ENCODE data around the gene SGCD. TPM values are rescaled to one million over a fixed set of nuclear protein-coding genes. Genes with fewer than 3 reads are reported as not detected.

The SGCD gene
- total RNA-seq, 1 experiment from 2014 or later, result not detected

DNA sequence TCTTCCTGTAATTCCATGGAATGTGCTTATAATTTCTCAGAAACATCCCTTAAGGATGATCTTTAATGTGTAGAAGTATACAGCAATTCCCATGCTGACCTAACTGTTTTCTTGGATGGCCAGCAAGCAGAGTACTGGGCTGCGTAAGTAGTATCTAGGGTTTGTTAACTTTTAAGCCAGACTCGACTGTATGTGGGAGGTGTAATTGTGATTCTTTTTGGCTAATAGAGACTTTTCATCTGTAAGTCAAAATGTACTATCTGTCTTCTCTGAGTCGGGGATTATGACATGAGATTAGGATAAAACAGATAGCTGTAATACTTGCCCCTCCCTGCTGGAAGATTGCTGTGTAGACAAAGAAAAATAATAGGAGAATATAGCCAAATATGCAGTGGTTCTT, 169.3 kb downstream of the SGCD start:
- Histone ChIP-seq H3K27me3 (replicated peaks) (no peaks in the 10 kb centered on the region), H3K27ac (no peak overlapping the region), H3K4me3 (no peak overlapping the region), H3K9me3 (replicated peaks) (peaks cover 2% of the 10 kb centered on the region; the same call in 1 of the 2 replicates), H3K4me1 (replicated peaks) (no peaks in the 10 kb centered on the region), H3K36me3 (no peaks in the 10 kb centered on the region)
- DNase-seq (ENCODE audit: low read depth in 1 of 2, low spot score in 2 of 2), result no peak

DNA sequence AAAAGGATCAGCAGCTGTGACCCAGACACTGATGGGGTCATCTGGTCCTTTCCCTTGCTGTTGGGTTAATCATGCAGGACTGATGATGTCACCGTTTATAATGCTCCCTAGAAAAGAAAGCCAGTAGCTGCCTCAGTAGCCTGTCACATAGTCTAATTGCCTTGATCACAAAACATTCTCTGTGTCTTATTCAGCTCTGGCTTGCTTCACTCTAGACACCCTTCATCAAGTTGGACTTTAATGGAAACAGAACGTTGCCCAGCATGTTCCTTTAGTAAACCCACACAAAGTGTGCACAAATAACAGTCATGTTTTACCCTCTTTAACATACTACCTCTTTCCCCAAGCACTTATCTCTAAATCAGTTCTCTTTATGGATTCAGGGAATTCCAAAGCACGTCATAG, 170.8 kb downstream of the SGCD start:
- no peaks in the 10 kb centered on the region for H3K4me1 ChIP-seq (replicated peaks)
- H3K9me3 ChIP-seq (replicated peaks), result peaks cover 2% of the 10 kb centered on the region; the same call in 1 of the 2 replicates
- no peaks in the 10 kb centered on the region for H3K27me3 ChIP-seq (replicated peaks)
- DNase-seq (ENCODE audit: low read depth in 1 of 2, low spot score in 2 of 2), result no peak
- no peaks in the 10 kb centered on the region for H3K36me3 ChIP-seq
- no peak overlapping the region for H3K27ac ChIP-seq
- H3K4me3 ChIP-seq, result no peak overlapping the region

GRCh38 chr5:156498226-156498980, 171.4 kb downstream of the SGCD start:
- Histone ChIP-seq H3K36me3 (no peaks in the 10 kb centered on the region), H3K27me3 (replicated peaks) (no peaks in the 10 kb centered on the region), H3K4me3 (no peak overlapping the region), H3K4me1 (replicated peaks) (no peaks in the 10 kb centered on the region), H3K27ac (no peak overlapping the region), H3K9me3 (replicated peaks) (peaks cover 2% of the 10 kb centered on the region; the same call in 1 of the 2 replicates)
- no peak for DNase-seq (ENCODE audit: low read depth in 1 of 2, low spot score in 2 of 2)

- H3K4me1 ChIP-seq (replicated peaks), result no peaks in the 10 kb centered on the region
- peaks cover 4% of the 10 kb centered on the region; the same call in 1 of the 2 replicates for H3K9me3 ChIP-seq (replicated peaks)
- no peaks in the 10 kb centered on the region for H3K36me3 ChIP-seq
- H3K27ac ChIP-seq, result no peak overlapping the region
- DNase-seq (ENCODE audit: low read depth in 1 of 2, low spot score in 2 of 2), result no peak
- no peak overlapping the region for H3K4me3 ChIP-seq
- no peaks in the 10 kb centered on the region for H3K27me3 ChIP-seq (replicated peaks)
Observed at GRCh38 chr5:156500755-156501154, 173.8 kb downstream of the SGCD start.

DNA sequence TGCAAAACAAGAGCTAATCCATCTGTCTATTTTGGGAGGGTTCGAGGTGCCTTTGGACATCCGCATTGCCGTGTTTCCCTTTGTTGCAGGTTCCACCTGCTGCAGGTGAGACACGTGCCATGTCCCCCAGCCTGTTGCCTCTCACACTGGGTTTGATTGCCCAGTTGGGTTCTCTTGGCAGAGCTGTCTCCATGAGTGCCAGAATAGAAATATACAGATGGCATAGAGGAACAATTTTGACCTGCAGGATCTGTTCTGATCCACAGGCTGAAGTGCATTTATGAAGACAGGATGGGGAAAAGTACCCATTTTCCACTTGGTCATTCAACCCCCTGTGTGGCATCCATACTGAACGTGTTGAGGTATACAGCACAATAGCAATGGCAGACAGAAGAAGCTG, 178.1 kb downstream of the SGCD start:
- Histone ChIP-seq H3K27ac (no peak overlapping the region), H3K4me1 (replicated peaks) (no peaks in the 10 kb centered on the region), H3K4me3 (no peak overlapping the region), H3K36me3 (no peaks in the 10 kb centered on the region), H3K9me3 (replicated peaks) (0 out of 2 replicates have a peak, but pooled peaks cover 2% of the 10 kb centered on the region), H3K27me3 (replicated peaks) (no peaks in the 10 kb centered on the region)
- DNase-seq (ENCODE audit: low read depth in 1 of 2, low spot score in 2 of 2), result no peak

DNA sequence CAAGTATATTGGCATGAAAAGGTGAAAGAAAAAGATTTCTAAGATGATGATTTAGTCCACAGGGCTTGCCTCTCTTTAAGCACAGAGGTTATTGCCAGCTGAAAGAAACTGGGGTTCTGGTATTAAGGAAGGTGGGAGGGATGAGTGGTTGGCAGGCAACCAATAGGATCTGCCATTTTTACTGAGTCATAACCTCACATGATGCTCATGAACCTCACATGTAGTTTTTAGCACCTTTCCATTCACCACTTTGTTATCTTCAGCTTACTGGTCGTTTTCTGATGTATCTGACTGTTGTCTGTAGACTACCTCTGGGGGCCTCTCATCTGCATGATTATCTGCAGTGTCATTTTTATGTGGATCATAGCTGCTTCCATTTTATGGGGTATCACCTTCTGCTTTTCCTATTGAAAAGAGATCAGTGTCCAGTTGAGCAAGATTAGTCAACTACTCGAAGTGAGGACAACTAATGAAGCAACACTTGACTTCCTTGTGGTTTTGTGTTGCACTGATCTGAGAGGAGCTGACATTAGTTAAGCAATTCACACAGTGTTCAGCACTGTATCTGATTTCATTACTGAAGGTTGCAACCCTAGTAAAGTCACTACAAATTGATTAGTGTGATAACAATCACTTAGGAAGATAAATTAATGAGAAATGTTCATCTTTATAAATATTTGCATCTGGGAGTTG, 186.3 kb downstream of the SGCD start:
- DNase-seq (ENCODE audit: low read depth in 1 of 2, low spot score in 2 of 2), result no peak
- H3K36me3 ChIP-seq, result no peaks in the 10 kb centered on the region
- no peak overlapping the region for H3K4me3 ChIP-seq
- H3K9me3 ChIP-seq (replicated peaks), result peaks cover 28% of the 10 kb centered on the region
- no peak overlapping the region for H3K27ac ChIP-seq
- H3K27me3 ChIP-seq (replicated peaks), result 0 out of 2 replicates have a peak, but pooled peaks cover 2% of the 10 kb centered on the region
- no peaks in the 10 kb centered on the region for H3K4me1 ChIP-seq (replicated peaks)

GRCh38 chr5:156515121-156515520, 188.2 kb downstream of the SGCD start:
- Histone ChIP-seq H3K27me3 (replicated peaks) (0 out of 2 replicates have a peak, but pooled peaks cover 2% of the 10 kb centered on the region), H3K27ac (no peak overlapping the region), H3K36me3 (no peaks in the 10 kb centered on the region), H3K9me3 (replicated peaks) (peaks cover 33% of the 10 kb centered on the region), H3K4me3 (no peak overlapping the region), H3K4me1 (replicated peaks) (no peaks in the 10 kb centered on the region)
- no peak for DNase-seq (ENCODE audit: low read depth in 1 of 2, low spot score in 2 of 2)

- DNase-seq (ENCODE audit: low read depth in 1 of 2, low spot score in 2 of 2), result no peak
Observed at GRCh38 chr5:156515803-156516360, 188.9 kb downstream of the SGCD start.

DNA sequence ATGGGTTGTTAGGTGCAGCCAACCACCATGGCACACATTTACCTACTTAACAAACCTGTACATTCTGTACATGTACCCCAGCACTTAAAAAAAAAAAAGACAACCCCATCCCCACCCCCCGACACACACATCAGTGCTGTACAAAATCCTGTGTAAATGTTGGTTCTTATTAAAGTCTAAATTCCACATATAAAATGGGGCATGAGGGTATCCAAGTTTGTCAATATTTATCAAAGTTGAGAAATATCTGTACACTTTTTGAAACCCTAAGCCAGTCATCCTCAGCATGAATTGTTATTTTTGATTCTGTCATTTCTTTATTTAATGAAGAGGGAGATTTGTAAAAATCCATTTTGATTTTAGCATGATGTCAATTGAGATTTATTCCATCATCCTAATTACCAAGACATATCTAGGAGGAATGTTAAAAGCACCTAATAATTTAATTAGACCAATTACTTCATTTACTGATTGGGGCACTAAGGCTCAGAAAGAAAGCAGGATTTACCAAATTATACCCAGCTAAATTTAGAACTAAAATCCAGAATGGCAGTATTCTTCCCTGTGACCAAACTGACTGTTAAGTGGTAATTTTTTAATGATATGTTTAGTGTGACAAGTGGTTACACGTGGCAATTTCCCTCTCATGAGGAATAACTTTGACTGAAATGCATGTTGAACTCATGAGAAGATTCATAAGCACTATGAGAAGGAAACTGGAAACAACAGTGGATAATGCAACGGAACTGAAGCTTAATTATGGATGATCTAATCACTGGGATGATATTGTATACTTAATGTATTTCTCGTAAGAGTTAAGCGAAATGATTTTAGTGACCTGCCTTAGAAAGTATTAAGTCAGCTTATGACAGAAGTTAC, 195.9 kb downstream of the SGCD start:
- Histone ChIP-seq H3K36me3 (no peaks in the 10 kb centered on the region), H3K27ac (no peak overlapping the region), H3K9me3 (replicated peaks) (peaks cover 10% of the 10 kb centered on the region), H3K27me3 (replicated peaks) (no peaks in the 10 kb centered on the region), H3K4me1 (replicated peaks) (no peaks in the 10 kb centered on the region), H3K4me3 (no peak overlapping the region)
- DNase-seq (ENCODE audit: low read depth in 1 of 2, low spot score in 2 of 2), result no peak

More at GRCh38 chr5:156515803-156516360, 188.9 kb downstream of the SGCD start:
- H3K27me3 ChIP-seq (replicated peaks), result 0 out of 2 replicates have a peak, but pooled peaks cover 2% of the 10 kb centered on the region
- H3K4me1 ChIP-seq (replicated peaks), result no peaks in the 10 kb centered on the region
- no peak overlapping the region for H3K4me3 ChIP-seq
- H3K9me3 ChIP-seq (replicated peaks), result peaks cover 38% of the 10 kb centered on the region
- H3K36me3 ChIP-seq, result no peaks in the 10 kb centered on the region
- H3K27ac ChIP-seq, result no peak overlapping the region

GRCh38 chr5:156523607-156524006, 196.6 kb downstream of the SGCD start:
- no peaks in the 10 kb centered on the region for H3K4me1 ChIP-seq (replicated peaks)
- no peak for DNase-seq (ENCODE audit: low read depth in 1 of 2, low spot score in 2 of 2)
- H3K27ac ChIP-seq, result no peak overlapping the region
- no peak overlapping the region for H3K4me3 ChIP-seq
- no peaks in the 10 kb centered on the region for H3K36me3 ChIP-seq
- no peaks in the 10 kb centered on the region for H3K27me3 ChIP-seq (replicated peaks)
- H3K9me3 ChIP-seq (replicated peaks), result peaks cover 12% of the 10 kb centered on the region

DNA sequence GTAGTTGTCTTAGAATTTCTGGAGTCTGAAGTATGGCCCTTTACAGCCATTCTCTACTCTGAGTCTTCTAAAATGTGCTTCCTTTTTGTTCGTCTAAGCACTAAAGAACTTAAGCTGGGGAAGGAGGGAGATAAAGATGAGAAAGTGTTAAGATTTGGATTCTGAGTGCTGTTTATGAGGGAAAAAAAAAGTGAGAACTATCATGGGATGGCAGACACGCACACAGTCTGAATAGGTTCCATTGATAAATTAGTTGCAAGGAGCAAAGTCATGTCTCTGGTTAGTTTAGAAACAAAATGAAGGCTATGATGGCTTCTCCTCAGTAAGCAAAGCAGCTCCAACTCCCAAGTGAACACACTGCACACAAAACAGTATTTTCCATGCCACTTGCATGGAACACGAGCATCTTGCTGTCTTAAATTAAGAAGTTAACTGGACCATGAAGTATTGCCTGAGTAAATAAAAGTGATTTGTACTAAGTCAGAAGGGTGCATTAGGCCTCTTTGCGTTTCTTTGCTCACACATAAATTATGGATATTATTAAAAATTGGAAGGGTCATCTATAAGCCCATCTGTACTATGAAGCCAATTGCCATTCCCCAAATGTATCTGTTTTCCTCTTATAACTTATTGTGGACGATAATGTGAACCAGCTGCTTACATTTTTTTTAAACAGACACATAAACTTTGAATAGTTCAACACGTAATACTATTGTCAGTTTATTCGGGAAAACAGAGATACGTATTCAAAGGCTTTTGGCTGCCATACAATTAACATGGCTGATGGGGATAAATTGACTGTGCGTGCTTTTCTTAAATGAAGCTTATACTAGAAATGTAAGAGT, 199.3 kb downstream of the SGCD start:
- Histone ChIP-seq H3K4me3 (no peak overlapping the region), H3K27ac (no peak overlapping the region), H3K36me3 (no peaks in the 10 kb centered on the region), H3K9me3 (replicated peaks) (peaks cover 6% of the 10 kb centered on the region; the same call in 1 of the 2 replicates), H3K4me1 (replicated peaks) (no peaks in the 10 kb centered on the region), H3K27me3 (replicated peaks) (no peaks in the 10 kb centered on the region)
- no peak for DNase-seq (ENCODE audit: low read depth in 1 of 2, low spot score in 2 of 2)

GRCh38 chr5:156527611-156528010, 200.6 kb downstream of the SGCD start:
- no peaks in the 10 kb centered on the region for H3K27me3 ChIP-seq (replicated peaks)
- H3K9me3 ChIP-seq (replicated peaks), result peaks cover 6% of the 10 kb centered on the region; the same call in 1 of the 2 replicates
- H3K4me3 ChIP-seq, result no peak overlapping the region
- H3K4me1 ChIP-seq (replicated peaks), result no peaks in the 10 kb centered on the region
- no peak for DNase-seq (ENCODE audit: low read depth in 1 of 2, low spot score in 2 of 2)
- no peak overlapping the region for H3K27ac ChIP-seq
- H3K36me3 ChIP-seq, result no peaks in the 10 kb centered on the region
